Fibroblast of mammary gland (primary cell): ENCODE data around the gene RABGAP1L.

Source experiments
- DNase-seq: peaks from one replicate; pipeline ENCODE4 v3.0.0-alpha.2; 2010; ENCODE audit warnings: low read depth
- H3K4me3 ChIP-seq: 2 replicates; pipeline ENCODE4 v1.5.1; 2011; ENCODE audit warnings: low read depth, mild to moderate bottlenecking, low read length, moderate library complexity; ENCODE audit not compliant: control insufficient read depth
- TF ChIP-seq, protein P1 (sequence below): conservative IDR thresholded peaks from 2 replicates; pipeline ENCODE4 v1.5.1; 2011; ENCODE audit warnings: low read depth, low read length, inconsistent platforms; ENCODE audit not compliant: control insufficient read depth, insufficient read depth

Gene RABGAP1L

GRCh38 chr1:174289644-174290310 is 130.5 kb downstream of the RABGAP1L start:
- no peak for DNase-seq
- TF ChIP-seq, protein P1, sequence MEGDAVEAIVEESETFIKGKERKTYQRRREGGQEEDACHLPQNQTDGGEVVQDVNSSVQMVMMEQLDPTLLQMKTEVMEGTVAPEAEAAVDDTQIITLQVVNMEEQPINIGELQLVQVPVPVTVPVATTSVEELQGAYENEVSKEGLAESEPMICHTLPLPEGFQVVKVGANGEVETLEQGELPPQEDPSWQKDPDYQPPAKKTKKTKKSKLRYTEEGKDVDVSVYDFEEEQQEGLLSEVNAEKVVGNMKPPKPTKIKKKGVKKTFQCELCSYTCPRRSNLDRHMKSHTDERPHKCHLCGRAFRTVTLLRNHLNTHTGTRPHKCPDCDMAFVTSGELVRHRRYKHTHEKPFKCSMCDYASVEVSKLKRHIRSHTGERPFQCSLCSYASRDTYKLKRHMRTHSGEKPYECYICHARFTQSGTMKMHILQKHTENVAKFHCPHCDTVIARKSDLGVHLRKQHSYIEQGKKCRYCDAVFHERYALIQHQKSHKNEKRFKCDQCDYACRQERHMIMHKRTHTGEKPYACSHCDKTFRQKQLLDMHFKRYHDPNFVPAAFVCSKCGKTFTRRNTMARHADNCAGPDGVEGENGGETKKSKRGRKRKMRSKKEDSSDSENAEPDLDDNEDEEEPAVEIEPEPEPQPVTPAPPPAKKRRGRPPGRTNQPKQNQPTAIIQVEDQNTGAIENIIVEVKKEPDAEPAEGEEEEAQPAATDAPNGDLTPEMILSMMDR, result no peak

DNA sequence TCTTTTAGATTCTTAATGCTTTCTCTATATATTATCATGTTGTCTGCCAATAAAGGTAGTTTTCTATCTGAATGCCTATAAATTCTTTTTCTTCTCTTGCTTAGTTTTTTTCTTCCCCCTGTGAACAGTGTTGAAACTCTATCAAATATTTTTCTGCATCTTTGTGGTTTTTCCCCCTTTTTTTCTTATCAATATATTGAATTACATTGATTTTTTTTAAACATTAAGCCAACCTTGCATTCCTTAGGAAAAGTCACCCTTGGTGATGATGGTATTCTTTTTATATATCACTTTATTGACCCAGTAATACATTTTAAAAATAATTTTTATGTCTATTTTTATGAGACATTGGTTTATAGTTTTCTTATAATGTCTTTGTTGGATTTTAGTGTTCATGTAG is 131.7 kb downstream of the RABGAP1L start:
- no peak for DNase-seq
- TF ChIP-seq, protein P1, result no peak
- no peak overlapping the region for H3K4me3 ChIP-seq

More at GRCh38 chr1:174289644-174290310, 130.5 kb downstream of the RABGAP1L start:
- H3K4me3 ChIP-seq, result no peak overlapping the region

DNA sequence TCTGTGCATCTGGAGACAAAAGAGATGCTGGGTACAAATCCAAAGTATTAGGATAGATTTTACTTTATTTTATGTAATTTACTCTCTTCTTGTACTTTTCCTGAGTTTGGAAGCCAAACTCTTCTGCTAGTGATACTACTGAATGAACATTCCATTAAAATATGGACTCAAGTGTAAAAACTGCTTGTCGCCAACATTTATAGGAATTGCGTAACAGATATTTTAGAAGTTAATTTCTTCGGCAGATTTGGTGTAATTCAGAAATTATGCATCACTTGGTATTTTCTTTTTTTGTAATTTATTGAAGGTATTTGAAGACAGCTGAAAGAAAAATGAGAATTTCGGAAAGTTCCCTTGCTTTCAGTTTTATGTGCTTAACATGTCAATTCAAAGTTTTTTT is 137.0 kb downstream of the RABGAP1L start:
- TF ChIP-seq, protein P1, result no peak
- no peak overlapping the region for H3K4me3 ChIP-seq
- DNase-seq, result no peak

DNA sequence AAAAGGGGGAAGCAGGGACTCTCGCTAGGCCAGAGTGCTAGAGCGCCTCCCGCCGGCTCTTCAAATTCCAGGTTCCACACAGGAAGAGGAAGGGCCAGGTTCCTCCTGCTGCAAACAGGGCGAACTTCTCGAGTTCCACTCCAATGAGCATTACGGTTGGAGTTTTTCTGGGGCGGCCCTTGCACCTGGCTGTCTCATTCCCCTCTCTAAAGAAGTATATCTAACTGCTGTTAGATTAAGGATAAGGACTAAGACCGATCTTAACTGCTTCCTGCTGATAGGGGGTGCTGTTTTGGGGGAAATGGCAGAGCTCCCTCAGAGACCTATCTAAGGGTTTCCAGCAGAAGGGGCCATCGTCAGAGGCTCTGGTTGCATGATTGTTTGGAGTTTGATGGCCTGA is 138.0 kb downstream of the RABGAP1L start:
- no peak overlapping the region for H3K4me3 ChIP-seq
- TF ChIP-seq, protein P1, result no peak
- DNase-seq, result no peak

GRCh38 chr1:174301295-174302077 is 142.2 kb downstream of the RABGAP1L start:
- DNase-seq, result no peak

DNA sequence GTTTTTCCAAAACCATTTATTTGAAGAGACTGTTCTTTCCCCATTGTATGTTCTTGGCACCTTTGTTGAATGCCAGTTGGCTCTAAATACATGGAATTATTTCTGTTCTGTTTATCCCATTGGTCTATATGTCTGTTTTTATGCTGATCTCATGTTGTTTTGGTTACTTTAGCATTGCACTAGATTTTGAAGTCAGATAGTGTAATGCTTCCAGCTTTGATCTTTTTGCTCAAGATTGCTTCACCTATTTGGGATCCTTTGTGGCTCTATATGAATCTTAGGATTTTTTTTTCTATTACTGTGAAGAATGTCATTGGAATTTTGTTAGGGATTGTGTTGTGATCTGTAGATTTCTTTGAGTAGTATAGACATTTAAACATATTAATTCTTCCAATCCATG is 149.3 kb downstream of the RABGAP1L start:
- DNase-seq, result no peak
- TF ChIP-seq, protein P1, result no peak

More at GRCh38 chr1:174301295-174302077, 142.2 kb downstream of the RABGAP1L start:
- TF ChIP-seq, protein P1, result no peak
- H3K4me3 ChIP-seq, result no peak overlapping the region

More for the DNA sequence above, 149.3 kb downstream of the RABGAP1L start:
- no peak overlapping the region for H3K4me3 ChIP-seq
